ENCODE measurements around the gene TRIM71. TPM values are rescaled to one million over a fixed set of nuclear protein-coding genes. Genes with fewer than 3 reads are reported as not detected.
"Not testable (repeated sequence)": the region's sequence is repeated elsewhere in the genome, so short reads cannot be mapped to it uniquely, and the experiment has no call there.

Gene TRIM71
- total RNA-seq, 1 donor from 2014 or later = 74.0 TPM

- no peaks in the 10 kb centered on the region for H3K9me3 Mint-ChIP-seq (ENCODE audit: unreplicated experiment)
- no peaks in the 10 kb centered on the region for H3K36me3 Mint-ChIP-seq (ENCODE audit: low read depth, unreplicated experiment)
- TF ChIP-seq CTCF (IDR thresholded peaks at IDR 0.05; ENCODE audit: unreplicated experiment) = no peak
- no peak overlapping the region for H3K4me3 Mint-ChIP-seq (ENCODE audit: unreplicated experiment)
- H3K4me1 Mint-ChIP-seq (ENCODE audit: unreplicated experiment) = peaks cover 73% of the 10 kb centered on the region
- DNase-seq (ENCODE audit: low spot score) = no peak
- H3K27me3 Mint-ChIP-seq (ENCODE audit: unreplicated experiment) = peaks cover 6% of the 10 kb centered on the region
- H3K27ac Mint-ChIP-seq (ENCODE audit: unreplicated experiment) = no peak overlapping the region
These were observed 27.1 kb downstream of the TRIM71 start for GRCh38 chr3:32844914-32845313.

DNA sequence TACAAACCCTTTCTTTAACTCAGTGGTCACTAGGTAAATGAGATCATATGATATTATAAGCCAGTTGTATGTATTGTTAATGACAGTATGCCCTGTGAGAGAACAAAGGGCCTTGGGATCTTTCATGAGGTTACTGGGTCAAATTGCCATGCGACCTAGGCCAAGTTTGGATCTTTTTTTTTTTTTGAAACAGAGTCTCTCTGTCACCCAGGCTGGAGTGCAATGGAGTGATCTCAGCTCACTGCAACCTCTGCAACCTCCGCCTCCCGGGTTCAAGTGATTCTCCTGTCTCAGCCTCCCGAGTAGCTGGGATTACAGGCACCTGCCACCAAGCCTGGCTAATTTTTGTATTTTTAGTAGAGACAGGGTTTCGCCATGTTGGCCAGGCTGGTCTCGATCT lies 27.7 kb downstream of the TRIM71 start:
- not testable (repeated sequence) for H3K4me3 Mint-ChIP-seq (ENCODE audit: unreplicated experiment); DNase-seq (ENCODE audit: low spot score); H3K27ac Mint-ChIP-seq (ENCODE audit: unreplicated experiment); H3K27me3 Mint-ChIP-seq (ENCODE audit: unreplicated experiment); H3K36me3 Mint-ChIP-seq (ENCODE audit: low read depth, unreplicated experiment); H3K9me3 Mint-ChIP-seq (ENCODE audit: unreplicated experiment)
- peaks cover 73% of the 10 kb centered on the region for H3K4me1 Mint-ChIP-seq (ENCODE audit: unreplicated experiment)

DNA sequence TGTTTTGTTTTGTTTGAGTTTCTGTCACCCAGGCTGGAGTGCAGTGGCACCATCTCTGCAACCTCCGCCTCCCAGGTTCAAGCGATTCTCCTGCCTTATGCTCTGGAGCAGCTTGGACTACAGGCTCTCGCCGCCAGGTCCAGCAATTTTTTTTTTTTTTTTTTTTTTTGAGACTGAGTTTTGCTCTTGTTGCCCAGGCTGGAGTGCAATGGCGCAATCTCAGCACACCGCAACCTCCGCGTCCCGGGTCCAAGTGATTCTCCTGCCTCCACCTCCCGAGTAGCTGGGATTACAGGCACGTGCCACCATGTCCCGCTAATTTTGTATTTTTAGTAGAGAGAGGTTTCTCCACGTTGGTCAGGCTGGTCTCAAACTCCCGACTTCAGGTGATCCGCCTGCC lies 29.2 kb downstream of the TRIM71 start:
- not testable (repeated sequence) for H3K4me3 Mint-ChIP-seq (ENCODE audit: unreplicated experiment); DNase-seq (ENCODE audit: low spot score); H3K9me3 Mint-ChIP-seq (ENCODE audit: unreplicated experiment); H3K27me3 Mint-ChIP-seq (ENCODE audit: unreplicated experiment); H3K36me3 Mint-ChIP-seq (ENCODE audit: low read depth, unreplicated experiment)
- Mint-ChIP-seq H3K4me1 (ENCODE audit: unreplicated experiment) (peaks cover 81% of the 10 kb centered on the region), H3K27ac (ENCODE audit: unreplicated experiment) (peak overlapping the region; percentile 55)

GRCh38 chr3:32847528-32847927 lies 29.7 kb downstream of the TRIM71 start:
- no peak overlapping the region for H3K27ac Mint-ChIP-seq (ENCODE audit: unreplicated experiment)
- no peaks in the 10 kb centered on the region for H3K9me3 Mint-ChIP-seq (ENCODE audit: unreplicated experiment)
- no peak for DNase-seq (ENCODE audit: low spot score)
- no peaks in the 10 kb centered on the region for H3K27me3 Mint-ChIP-seq (ENCODE audit: unreplicated experiment)
- no peak overlapping the region for H3K4me3 Mint-ChIP-seq (ENCODE audit: unreplicated experiment)
- H3K36me3 Mint-ChIP-seq (ENCODE audit: low read depth, unreplicated experiment) = no peaks in the 10 kb centered on the region
- H3K4me1 Mint-ChIP-seq (ENCODE audit: unreplicated experiment) = peaks cover 81% of the 10 kb centered on the region
- no peak for TF ChIP-seq CTCF (IDR thresholded peaks at IDR 0.05; ENCODE audit: unreplicated experiment)

- Mint-ChIP-seq H3K27me3 (ENCODE audit: unreplicated experiment) (no peaks in the 10 kb centered on the region), H3K9me3 (ENCODE audit: unreplicated experiment) (no peaks in the 10 kb centered on the region), H3K36me3 (ENCODE audit: low read depth, unreplicated experiment) (no peaks in the 10 kb centered on the region), H3K4me3 (ENCODE audit: unreplicated experiment) (no peak overlapping the region), H3K27ac (ENCODE audit: unreplicated experiment) (no peak overlapping the region), H3K4me1 (ENCODE audit: unreplicated experiment) (peaks cover 75% of the 10 kb centered on the region)
- TF ChIP-seq CTCF (IDR thresholded peaks at IDR 0.05; ENCODE audit: unreplicated experiment) = no peak
- no peak for DNase-seq (ENCODE audit: low spot score)
These were observed 30.4 kb downstream of the TRIM71 start for GRCh38 chr3:32848215-32848614.

DNA sequence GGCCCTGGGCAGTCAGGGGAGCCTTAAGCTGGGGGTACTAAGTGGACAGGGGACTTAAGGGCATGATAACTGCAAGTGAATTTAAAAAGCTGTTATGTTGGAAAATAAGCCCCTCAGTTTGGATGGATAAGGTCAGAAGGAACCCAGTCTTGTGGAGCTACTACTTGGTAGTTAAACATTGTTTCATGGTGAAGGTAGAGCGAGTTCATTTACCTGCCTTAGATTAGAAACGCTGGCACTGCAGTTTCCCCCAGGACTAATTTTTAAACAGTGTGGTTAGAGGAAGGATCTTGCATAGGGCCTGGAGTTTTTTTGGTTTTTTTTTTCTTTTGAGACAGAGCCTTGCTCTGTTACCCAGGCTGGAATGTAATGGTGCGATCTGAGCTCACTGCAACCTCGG lies 31.2 kb downstream of the TRIM71 start:
- Mint-ChIP-seq H3K27me3 (ENCODE audit: unreplicated experiment) (no peaks in the 10 kb centered on the region), H3K4me1 (ENCODE audit: unreplicated experiment) (peaks cover 73% of the 10 kb centered on the region), H3K27ac (ENCODE audit: unreplicated experiment) (peak overlapping the region; percentile 22), H3K4me3 (ENCODE audit: unreplicated experiment) (no peak overlapping the region), H3K36me3 (ENCODE audit: low read depth, unreplicated experiment) (no peaks in the 10 kb centered on the region), H3K9me3 (ENCODE audit: unreplicated experiment) (no peaks in the 10 kb centered on the region)
- no peak for TF ChIP-seq CTCF (IDR thresholded peaks at IDR 0.05; ENCODE audit: unreplicated experiment)
- DNase-seq (ENCODE audit: low spot score) = no peak
